Aorta (tissue), 5 donors: ENCODE results near the gene TPP2. TPM values are rescaled to one million over a fixed set of nuclear protein-coding genes. Genes with fewer than 3 reads are reported as not detected.

Experiments used
- ATAC-seq: fragments of 200-7000 bp; cut with Tn5 transposase; one replicate; pipeline ENCODE4 v1.9.1; 2022; ENCODE audit warnings: moderate library complexity; ENCODE audit not compliant: low FRiP score
- DNase-seq, 2 donors: peaks; one replicate each; pipeline ENCODE4 v3.0.0-alpha.2; 2020
- H3K27ac ChIP-seq, 2 donors: one replicate each; pipeline ENCODE4 v1.5.1; 2013; ENCODE audit warnings: low read length in 2 of 2, mild to moderate bottlenecking in 2 of 2, moderate library complexity in 2 of 2, control low read depth in 1 of 2, inconsistent platforms in 1 of 2, low read depth in 1 of 2
- H3K27me3 ChIP-seq, 2 donors: one replicate each; pipeline ENCODE4 v1.6.1; 2013; ENCODE audit warnings: control low read depth in 1 of 2, low read length in 1 of 2, mild to moderate bottlenecking in 1 of 2, moderate library complexity in 1 of 2; ENCODE audit not compliant: insufficient read depth in 2 of 2, control insufficient read depth in 1 of 2
- H3K36me3 ChIP-seq, 2 donors: one replicate each; pipeline ENCODE4 v1.6.1; 2013; ENCODE audit warnings: control low read depth in 1 of 2, low read length in 1 of 2, mild to moderate bottlenecking in 1 of 2; ENCODE audit not compliant: insufficient read depth in 2 of 2, control insufficient read depth in 1 of 2
- H3K4me1 ChIP-seq, 2 donors: one replicate each; pipeline ENCODE4 v1.6.1; 2013; ENCODE audit warnings: low read length in 2 of 2, control low read depth in 1 of 2, mild to moderate bottlenecking in 1 of 2, moderate library complexity in 1 of 2; ENCODE audit not compliant: insufficient read depth in 2 of 2, control insufficient read depth in 1 of 2
- H3K4me3 ChIP-seq, 2 donors: one replicate each; pipeline ENCODE4 v1.5.1; 2013; ENCODE audit warnings: low read length in 2 of 2, control low read depth in 1 of 2, mild to moderate bottlenecking in 1 of 2
- H3K9me3 ChIP-seq: one replicate; pipeline ENCODE4 v1.6.1; 2013; ENCODE audit warnings: mild to moderate bottlenecking, low read length; ENCODE audit not compliant: control insufficient read depth
- WGBS, 2 donors: extraction: QIAGEN DNeasy Blood & Tissue Kit; methylation state at CpG; one replicate each; pipeline ENCODE4 v1.1.7; 2013; 5-methylcytosine and 5-hydroxymethylcytosine counted together
- intact Hi-C, 2 donors: fragments of 100-400 bp; cut with DNase I; formaldehyde crosslinking; loops; one replicate each; pipeline versions ENCODE4 v1.14.2 to v1.15.0; 2022
- polyA plus RNA-seq, 2 donors: library from polyadenylated mRNA; stranded (reverse); fragments of 200-250 nt; gene quantifications; one replicate each; pipeline ENCODE4 v1.2.3, GENCODE V29; 2013
- total RNA-seq, 2 donors: library from RNA; stranded (reverse); fragmentation: NEBNext Ultra II Directional; extraction: Animal tissue kit (Norgen Biotek cat#: 25700); gene quantifications; one replicate each; pipeline ENCODE4 v1.2.1, GENCODE V29; 2021
- donor health status: healthy with polysubstance abuse.
- donor health status: Bipolar disorder and iron deficiency.
- donor health status: DM: no; HTN: no; CAD: no.
- donor health status: DM: no; HTN: no; CAD: no.
- donor health status: DM: yes; HTN: yes; CAD: no.

The TPP2 gene
- total and polyA plus RNA-seq, 4 donors = 14.1 to 44.9 (median 26.2) TPM

- no peak for ATAC-seq
- 61 to 66% methylated on average over 3 of the region's 3 CpGs for WGBS, 2 donors
- DNase-seq = no peak
These were observed 89.2 kb downstream of the TPP2 start for GRCh38 chr13:102686024-102686423.

GRCh38 chr13:102687520-102687919, 90.7 kb downstream of the TPP2 start:
- Histone ChIP-seq H3K4me1 (no peaks in the 10 kb centered on the region), H3K27me3 (no peaks in the 10 kb centered on the region), H3K9me3 (no peaks in the 10 kb centered on the region), H3K36me3 (no peaks in the 10 kb centered on the region), H3K27ac (no peak overlapping the region), H3K4me3 (no peak overlapping the region)
- intact Hi-C loops = no loop called here
- ATAC-seq (no peak), DNase-seq (no peak)
- WGBS, 2 donors = 77 to 78% methylated on average over 7 of the region's 7 CpGs

More at GRCh38 chr13:102686024-102686423, 89.2 kb downstream of the TPP2 start:
- Histone ChIP-seq H3K4me3 (no peak overlapping the region), H3K4me1 (no peaks in the 10 kb centered on the region), H3K27ac (no peak overlapping the region), H3K27me3 (no peaks in the 10 kb centered on the region), H3K36me3 (no peaks in the 10 kb centered on the region), H3K9me3 (no peaks in the 10 kb centered on the region)
- intact Hi-C loops = no loop called here

GRCh38 chr13:102688306-102688973, 91.7 kb downstream of the TPP2 start:
- Histone ChIP-seq H3K9me3 (peaks cover 1% of the 10 kb centered on the region), H3K4me3 (no peak overlapping the region), H3K27ac (no peak overlapping the region), H3K27me3 (no peaks in the 10 kb centered on the region), H3K4me1 (no peaks in the 10 kb centered on the region), H3K36me3 (no peaks in the 10 kb centered on the region)
- WGBS, 2 donors = 42 to 47% methylated on average over 12 to 13 of the region's 13 CpGs
- intact Hi-C loops = no loop called here
- no peak for DNase-seq
- ATAC-seq = no peak

GRCh38 chr13:102690883-102691282, 94.1 kb downstream of the TPP2 start:
- Histone ChIP-seq H3K27ac (no peak overlapping the region), H3K27me3 (no peaks in the 10 kb centered on the region), H3K36me3 (no peaks in the 10 kb centered on the region), H3K9me3 (peaks cover 1% of the 10 kb centered on the region), H3K4me1 (no peaks in the 10 kb centered on the region), H3K4me3 (no peak overlapping the region)
- intact Hi-C loops = no loop called here
- DNase-seq (no peak), ATAC-seq (no peak)
- WGBS, 2 donors = 93 to 95% methylated on average over 4 of the region's 4 CpGs

- 86 to 88% methylated on average over 2 of the region's 2 CpGs for WGBS, 2 donors
- no peak for ATAC-seq
- no peak for DNase-seq
These were observed 95.7 kb downstream of the TPP2 start for GRCh38 chr13:102692491-102692826.

GRCh38 chr13:102693250-102693649, 96.5 kb downstream of the TPP2 start:
- ATAC-seq (no peak), DNase-seq (no peak)
- Histone ChIP-seq H3K36me3 (no peaks in the 10 kb centered on the region), H3K9me3 (peaks cover 5% of the 10 kb centered on the region), H3K27ac (no peak overlapping the region), H3K4me1 (no peaks in the 10 kb centered on the region), H3K27me3 (no peaks in the 10 kb centered on the region), H3K4me3 (no peak overlapping the region)
- WGBS, 2 donors = 81 to 83% methylated on average over 4 of the region's 4 CpGs
- intact Hi-C loops = no loop called here

More at GRCh38 chr13:102692491-102692826, 95.7 kb downstream of the TPP2 start:
- Histone ChIP-seq H3K4me3 (no peak overlapping the region), H3K27ac (no peak overlapping the region), H3K9me3 (peaks cover 3% of the 10 kb centered on the region), H3K4me1 (no peaks in the 10 kb centered on the region), H3K36me3 (no peaks in the 10 kb centered on the region), H3K27me3 (no peaks in the 10 kb centered on the region)
- intact Hi-C loops = no loop called here

GRCh38 chr13:102693776-102694175, 97.0 kb downstream of the TPP2 start:
- H3K4me3 ChIP-seq = no peak overlapping the region
- WGBS, 2 donors = 36 to 71% methylated on average over 2 of the region's 2 CpGs
- H3K27ac ChIP-seq = no peak overlapping the region
- H3K4me1 ChIP-seq = no peaks in the 10 kb centered on the region
- intact Hi-C loops = no loop called here
- peaks cover 7% of the 10 kb centered on the region for H3K9me3 ChIP-seq
- no peak for DNase-seq
- ATAC-seq = no peak
- H3K27me3 ChIP-seq = peaks cover 0 to 1% of the 10 kb centered on the region in 2 donors
- H3K36me3 ChIP-seq = no peaks in the 10 kb centered on the region

GRCh38 chr13:102694937-102695336, 98.2 kb downstream of the TPP2 start, which contains the start of gene METTL21C:
Gene METTL21C, minus strand, starts transcription at chr13:102695044. Its CDS starts 546 bp downstream, at chr13:102694498.
- no peak for DNase-seq
- no peaks in the 10 kb centered on the region for H3K4me1 ChIP-seq
- H3K9me3 ChIP-seq = peaks cover 8% of the 10 kb centered on the region
- WGBS, 2 donors = 77 to 81% methylated on average over 6 of the region's 6 CpGs
- no peak for ATAC-seq
- H3K36me3 ChIP-seq = no peaks in the 10 kb centered on the region
- intact Hi-C loops = no loop called here
- no peak within 1 kb of the TSS for H3K27ac ChIP-seq
- no peak within 1 kb of the TSS for H3K4me3 ChIP-seq
- H3K27me3 ChIP-seq = peaks cover 0 to 1% of the 10 kb centered on the region in 2 donors

- Histone ChIP-seq H3K4me1 (no peaks in the 10 kb centered on the region), H3K27ac (no peak overlapping the region), H3K9me3 (peaks cover 8% of the 10 kb centered on the region), H3K36me3 (no peaks in the 10 kb centered on the region), H3K27me3 (peaks cover 0 to 1% of the 10 kb centered on the region in 2 donors), H3K4me3 (no peak overlapping the region)
- ATAC-seq (no peak), DNase-seq (no peak)
- WGBS, 2 donors = 92 to 94% methylated on average over 4 of the region's 4 CpGs
- intact Hi-C loops = no loop called here
These were observed 99.7 kb downstream of the TPP2 start for GRCh38 chr13:102696465-102696864.
